GM21367 (cell line): ENCODE data around the gene CYP27B1.
"Not testable (repeated sequence)": the region's sequence is repeated elsewhere in the genome, so short reads cannot be mapped to it uniquely, and the experiment has no call there.

Source experiments
- ATAC-seq: cut with Tn5 transposase; IDR thresholded peaks from one replicate; pipeline ENCODE4 v1.9.1; 2021; ENCODE audit not compliant: unreplicated experiment

CYP27B1 gene

DNA sequence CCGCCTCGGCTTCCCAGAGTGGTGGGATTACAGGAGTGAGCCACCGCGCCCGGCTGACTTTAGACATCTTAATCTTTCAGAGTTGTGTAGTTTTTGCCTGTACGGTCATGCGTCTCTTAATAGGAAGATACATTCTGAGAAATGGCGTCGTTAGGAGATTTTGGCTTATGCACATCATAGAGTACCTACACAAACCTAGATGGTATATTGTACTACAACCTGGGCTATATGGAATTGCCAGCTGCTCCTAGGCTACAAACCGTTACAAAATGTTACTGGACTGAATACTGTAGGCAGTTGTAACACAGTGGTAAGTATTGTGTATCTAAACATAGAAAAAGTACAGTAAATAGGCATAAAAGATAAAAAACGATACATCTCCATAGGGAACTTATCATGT, 17.0 kb upstream of the CYP27B1 start:
- no peak for ATAC-seq

- ATAC-seq, result no peak
These were observed 16.6 kb upstream of the CYP27B1 start for GRCh38 chr12:57783466-57783801.

DNA sequence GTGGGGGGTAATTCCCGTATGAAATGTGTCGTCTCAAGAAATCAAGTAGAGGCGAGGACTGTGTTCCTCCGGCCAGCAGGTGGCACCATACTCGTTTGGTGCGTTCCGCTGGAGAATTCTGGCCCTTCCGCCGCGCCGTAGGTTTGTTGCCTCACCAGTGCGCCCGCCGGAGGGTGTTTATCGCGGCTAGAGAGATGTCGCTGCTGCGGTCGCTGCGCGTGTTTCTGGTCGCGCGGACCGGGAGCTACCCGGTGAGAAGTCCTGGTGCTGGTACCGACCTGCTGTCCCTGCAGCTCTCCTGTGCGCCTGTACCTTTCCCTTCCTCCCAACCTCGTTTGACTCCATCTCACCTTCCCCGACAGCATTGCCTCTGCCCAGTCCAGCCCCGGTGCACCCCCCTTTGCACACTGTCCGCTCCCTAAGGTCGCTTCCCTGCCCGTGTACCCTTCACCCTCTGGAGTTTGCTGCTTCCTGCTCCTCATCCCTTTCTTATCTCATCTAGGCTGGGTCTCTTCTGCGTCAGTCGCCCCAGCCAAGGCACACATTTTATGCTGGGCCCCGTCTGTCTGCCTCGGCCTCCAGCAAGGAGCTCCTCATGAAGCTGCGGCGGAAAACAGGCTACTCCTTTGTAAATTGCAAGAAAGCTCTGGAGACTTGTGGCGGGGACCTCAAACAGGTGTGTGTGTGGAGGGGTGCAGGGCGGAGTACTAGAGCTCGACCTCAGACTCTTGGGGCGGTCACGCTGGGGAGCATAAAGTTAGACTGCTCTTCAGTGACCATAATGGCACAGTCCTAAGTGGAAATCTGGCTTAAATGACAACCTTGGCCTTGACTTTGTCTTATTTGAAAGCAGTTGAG, 16.0 kb upstream of the CYP27B1 start, which contains the start of gene TSFM:
Gene TSFM, plus strand, starts transcription at position 180 of the 858 bp plus-strand sequence. Its CDS starts 15 bp downstream, at position 195.
- ATAC-seq, result peak; percentile 70

DNA sequence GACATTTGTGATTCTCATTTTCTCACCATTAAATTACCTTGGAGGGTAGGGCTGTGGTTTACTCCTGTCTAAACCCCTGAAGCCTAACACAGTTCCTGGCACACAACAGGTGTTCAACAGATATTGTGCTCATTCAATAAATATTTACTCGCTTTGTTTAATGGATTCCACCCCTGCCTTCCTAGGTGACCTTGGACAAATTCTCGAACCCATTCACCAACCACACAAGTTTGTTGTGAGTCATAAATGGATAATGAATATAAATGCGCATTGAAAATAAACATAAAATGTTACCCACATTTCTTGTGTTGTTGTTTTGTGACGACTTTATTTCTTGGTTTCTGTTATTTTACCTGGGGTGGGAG, 15.3 kb upstream of the CYP27B1 start:
- no peak for ATAC-seq

GRCh38 chr12:57781801-57782200, 14.9 kb upstream of the CYP27B1 start:
- no peak for ATAC-seq

GRCh38 chr12:57781244-57781643, 14.4 kb upstream of the CYP27B1 start:
- no peak for ATAC-seq

GRCh38 chr12:57780284-57780897, 13.5 kb upstream of the CYP27B1 start:
- no peak for ATAC-seq

GRCh38 chr12:57779736-57780135, 12.9 kb upstream of the CYP27B1 start:
- ATAC-seq, result no peak

- ATAC-seq, result no peak
These were observed 11.0 kb upstream of the CYP27B1 start for GRCh38 chr12:57777911-57778310.

DNA sequence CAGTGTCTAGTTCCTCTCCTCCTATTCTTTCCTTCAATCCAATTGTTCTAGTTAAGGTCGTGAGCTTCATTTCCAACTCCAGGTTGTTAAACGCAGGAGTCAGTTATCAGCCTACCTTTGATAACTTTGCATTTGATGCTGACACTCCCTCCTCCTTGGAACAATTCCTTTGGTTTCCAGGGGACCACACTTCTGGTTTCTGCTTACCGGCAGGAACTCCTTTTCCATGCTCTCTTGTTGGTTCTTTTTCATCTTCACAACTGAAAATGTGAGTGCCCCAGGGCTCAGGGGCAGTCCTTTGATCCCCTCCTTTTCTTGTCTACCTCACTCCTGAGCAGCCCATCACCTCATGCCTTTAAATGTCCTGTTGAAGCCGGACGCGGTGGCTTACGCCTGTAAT, 10.5 kb upstream of the CYP27B1 start:
- no peak for ATAC-seq

- no peak for ATAC-seq
These were observed 9.3 kb upstream of the CYP27B1 start for GRCh38 chr12:57776247-57776587.

DNA sequence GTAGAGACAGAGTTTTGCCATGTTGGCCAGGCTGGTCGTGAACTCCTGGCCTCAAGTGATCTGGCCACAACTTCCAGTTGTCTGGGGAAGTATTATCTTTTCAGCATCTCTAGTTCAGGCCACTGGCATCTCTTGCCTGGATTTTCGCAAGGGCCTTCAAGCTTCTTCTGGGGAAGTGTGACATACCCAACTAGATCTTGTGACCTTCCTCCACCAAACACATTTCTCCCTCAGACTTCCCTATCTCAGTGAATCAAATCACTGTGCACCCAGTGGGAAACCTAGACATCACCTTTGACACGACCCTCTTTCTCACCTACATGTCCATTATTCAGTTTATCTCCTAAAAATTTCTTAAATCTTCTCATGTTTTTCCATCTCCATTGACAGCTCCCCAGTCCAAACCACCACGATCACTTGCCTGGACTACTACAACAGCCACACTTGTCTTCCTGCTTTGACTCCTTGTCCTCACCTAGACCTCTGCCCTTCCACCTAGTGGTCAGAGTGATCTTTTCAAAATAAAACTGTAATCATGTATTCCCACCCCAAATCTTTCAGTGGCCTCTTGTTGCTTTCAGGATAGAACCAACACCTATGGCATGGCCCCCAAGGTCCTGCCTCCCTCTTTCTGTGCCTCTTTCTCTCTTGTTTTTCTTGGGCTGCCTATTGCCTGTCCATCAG, 8.8 kb upstream of the CYP27B1 start:
- no peak for ATAC-seq

- no peak for ATAC-seq
These were observed 8.2 kb upstream of the CYP27B1 start for GRCh38 chr12:57775044-57775443.

DNA sequence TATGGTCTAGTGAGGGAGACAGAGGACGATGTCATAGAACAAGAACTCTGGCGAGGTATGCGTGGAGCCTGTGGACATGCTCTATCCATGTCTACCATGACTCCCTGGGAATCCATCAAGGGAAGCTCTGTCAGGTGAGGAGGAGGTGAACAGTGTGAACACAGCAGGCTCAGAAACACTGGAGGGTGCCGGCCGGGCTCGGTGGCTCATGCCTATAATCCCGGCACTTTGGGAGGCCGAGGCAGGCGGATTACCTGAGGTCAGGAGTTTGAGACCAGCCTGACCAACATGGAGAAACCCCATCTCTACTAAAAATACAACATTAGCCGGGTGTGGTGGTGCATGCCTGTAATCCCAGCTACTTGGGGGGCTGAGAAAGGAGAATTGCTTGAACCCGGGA, 7.8 kb upstream of the CYP27B1 start:
- not testable (repeated sequence) for ATAC-seq

DNA sequence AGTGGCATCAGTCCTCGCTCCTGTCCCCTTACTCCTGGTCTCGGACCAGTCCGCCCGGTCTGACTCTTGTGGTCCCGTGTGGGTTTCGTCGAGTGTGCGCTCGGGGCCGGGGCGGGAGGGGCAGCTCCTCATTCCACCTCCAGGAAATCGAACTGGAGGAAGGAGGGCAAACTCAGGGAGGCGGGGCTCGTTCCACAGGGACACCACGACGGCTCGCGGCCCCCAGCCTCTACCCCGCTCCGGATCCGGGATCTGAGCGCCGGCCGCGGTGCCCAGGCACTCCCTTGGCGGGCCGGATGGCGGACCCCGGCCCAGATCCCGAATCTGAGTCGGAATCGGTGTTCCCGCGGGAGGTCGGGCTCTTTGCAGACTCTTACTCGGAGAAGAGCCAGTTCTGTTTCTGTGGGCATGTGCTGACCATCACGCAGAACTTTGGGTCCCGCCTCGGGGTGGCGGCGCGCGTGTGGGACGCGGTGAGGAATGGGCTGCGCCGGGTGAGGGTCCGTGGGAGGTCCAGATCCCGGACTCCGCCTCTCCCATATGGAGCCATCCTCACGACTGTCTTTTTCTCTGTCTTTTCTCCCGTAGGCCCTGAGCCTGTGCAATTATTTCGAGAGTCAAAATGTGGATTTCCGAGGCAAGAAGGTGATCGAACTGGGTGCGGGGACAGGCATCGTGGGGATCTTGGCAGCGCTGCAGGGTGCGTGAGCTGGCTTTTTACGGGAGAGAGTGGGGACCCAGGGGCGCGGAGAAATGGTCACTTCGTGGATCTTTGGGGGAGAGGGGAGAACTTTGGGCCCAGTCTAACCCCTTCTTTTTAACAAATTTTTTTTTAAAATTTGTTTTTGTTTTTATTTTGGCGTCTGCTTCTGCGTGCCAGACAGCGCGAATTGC, 5.8 kb upstream of the CYP27B1 start, which contains the start of gene EEF1AKMT3:
Gene EEF1AKMT3, plus strand, starts transcription at position 186 of the 894 bp plus-strand sequence. Its CDS starts 111 bp downstream, at position 297.
- ATAC-seq, result peak; percentile 29

DNA sequence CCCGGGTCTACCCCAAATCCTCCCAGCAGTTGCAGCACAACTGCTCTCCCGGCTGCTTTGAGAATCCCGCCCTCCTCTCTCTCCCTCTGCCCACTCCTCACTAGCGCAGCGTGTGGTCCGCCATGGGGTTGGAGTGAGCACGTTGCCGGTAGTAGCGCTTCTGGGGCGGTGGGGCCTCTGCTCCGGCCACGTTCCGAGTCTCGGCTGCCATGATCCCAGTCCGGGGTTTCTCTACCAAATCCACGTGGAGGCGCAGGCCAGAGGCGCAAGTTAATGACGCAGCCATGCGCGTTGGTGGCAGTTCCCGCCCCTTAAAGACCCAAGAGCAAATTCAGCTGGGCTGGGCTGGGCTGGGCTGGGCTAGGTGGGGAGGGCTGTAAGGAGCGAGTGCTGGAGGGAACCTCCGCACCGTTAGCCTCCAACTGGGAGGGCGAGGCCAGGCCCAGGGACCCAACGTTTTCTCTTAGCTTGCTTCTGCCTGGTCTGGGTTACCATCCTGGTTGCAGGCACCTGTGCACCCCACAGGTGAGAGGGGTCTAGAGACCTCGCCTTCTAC, 5.1 kb upstream of the CYP27B1 start, which contains the start of gene METTL1:
Gene METTL1, minus strand, starts transcription at position 233 of the 556 bp plus-strand sequence. Its CDS starts 22 bp downstream, at position 211.
- peak; percentile 72 for ATAC-seq

DNA sequence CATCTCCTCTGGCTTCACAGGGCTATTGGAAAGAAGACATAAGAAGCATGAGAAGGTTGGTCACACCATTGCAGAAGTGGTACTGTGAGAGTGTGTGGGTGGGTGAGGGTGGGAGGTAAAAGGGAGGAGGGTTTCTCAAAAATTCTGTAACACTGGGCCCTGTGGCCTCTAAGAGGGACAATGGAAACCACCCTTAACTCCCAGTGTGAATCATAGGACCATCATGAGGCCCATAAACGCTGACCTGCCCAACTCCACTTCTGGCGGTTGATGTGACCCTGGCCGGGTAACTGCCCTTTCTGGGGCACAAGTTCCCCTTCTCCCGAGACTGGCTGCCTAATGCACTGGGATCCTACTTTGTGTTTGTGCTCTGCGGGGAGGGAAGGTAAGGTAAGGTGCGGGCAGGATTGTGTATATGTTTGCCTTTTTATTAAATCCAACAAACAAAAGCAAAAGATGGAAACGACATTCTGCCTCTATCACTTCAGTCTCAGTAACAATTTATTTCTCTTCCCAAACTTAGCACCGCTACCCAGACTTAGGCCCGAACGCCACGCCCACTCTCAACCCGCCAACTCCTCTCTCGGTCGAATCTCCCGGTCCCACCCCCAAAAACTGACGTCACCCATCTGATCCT, 4.5 kb upstream of the CYP27B1 start:
- peak; percentile 54 for ATAC-seq

GRCh38 chr12:57770734-57771133, 3.9 kb upstream of the CYP27B1 start:
- ATAC-seq, result no peak

DNA sequence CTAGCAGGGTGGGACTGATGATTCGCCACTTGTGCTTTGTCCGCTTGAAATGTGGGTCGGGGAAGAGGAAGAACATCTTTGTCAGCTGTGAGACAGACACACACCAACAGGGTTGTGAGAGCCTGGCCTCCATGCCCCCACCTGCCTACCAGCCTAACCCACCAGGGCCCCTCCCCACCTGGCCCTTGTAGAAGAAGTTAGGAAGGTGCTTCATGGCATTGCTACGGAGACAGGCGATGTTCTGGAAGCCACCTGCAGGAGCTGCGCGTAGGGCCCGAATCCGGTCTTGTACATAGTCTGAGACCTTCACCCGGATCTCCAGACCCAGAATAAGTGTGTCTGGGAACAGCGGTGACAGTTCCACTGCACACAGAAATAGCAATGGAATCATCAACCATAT, 2.7 kb upstream of the CYP27B1 start:
- ATAC-seq, result no peak

GRCh38 chr12:57767876-57768275, 998 bp upstream of the CYP27B1 start:
- no peak for ATAC-seq
